Measurements from ENCODE around the gene ATP2B2. TPM values are rescaled to one million over a fixed set of nuclear protein-coding genes. Genes with fewer than 3 reads are reported as not detected.

ATP2B2 gene
- total and polyA plus RNA-seq, 9 of the 15 experiments (the other 6 are each of a cell fraction or from before 2014, with no cell fraction given), result 0.06 TPM; not detected in 8

GRCh38 chr3:10400749-10401495 is 104.5 kb downstream of the ATP2B2 start:
- Histone ChIP-seq H3K4me1 (replicated peaks in 1 of 2; ENCODE audit: control insufficient read depth in 2 of 2, insufficient read depth in 2 of 2, low read length in 2 of 2) (no peaks in the 10 kb centered on the region), H3K27me3 (ENCODE audit: control insufficient read depth in 2 of 2, insufficient read depth in 2 of 2, low read length in 2 of 2) (peaks cover 23 to 83% of the 10 kb centered on the region in 2 experiments; a peak in 4 of 5 replicates), H3K9ac (ENCODE audit: insufficient read depth in 1 of 2, low read depth in 2 of 2, low read length in 2 of 2) (no peak overlapping the region), H3K9me3 (replicated peaks; ENCODE audit: control insufficient read depth, insufficient read depth, low read depth, low read length) (no peaks in the 10 kb centered on the region), H3K36me3 (ENCODE audit: control insufficient read depth, insufficient read depth, low read length) (no peaks in the 10 kb centered on the region), H4K20me1 (replicated peaks; ENCODE audit: control insufficient read depth, insufficient read depth, low read length) (peaks cover 4% of the 10 kb centered on the region; the same call in 1 of the 2 replicates), H3K4me3 (no peak overlapping the region), H3K9me1 (ENCODE audit: control insufficient read depth, insufficient read depth, low read length) (no peaks in the 10 kb centered on the region), H2AFZ (ENCODE audit: low read depth, low read length) (no peak overlapping the region), H3K27ac (ENCODE audit: extremely low read depth, low read depth, low read length) (no peak overlapping the region), H3K79me2 (ENCODE audit: control insufficient read depth, insufficient read depth, low read length) (no peaks in the 10 kb centered on the region), H3K4me2 (ENCODE audit: insufficient read depth, low read length) (no peak overlapping the region)
- no TSS peak for BruUV-seq (replicated peaks)
- no peak for DNase-seq (ENCODE audit: extremely low read depth in 1 of 4, low spot score in 3 of 4)
- ChIA-PET POLR2A (interaction anchor here (1.1 kb wide), 1 partner anchor 8 kb away, joined by 3 read pairs; no protein-coding TSS in a partner anchor), CTCF (ENCODE audit: low intra/inter-chr PET ratio) (no interaction called here)
- TF ChIP-seq HMBOX1 (IDR thresholded peaks at IDR 0.05), result no peak
- no peak for FAIRE-seq
- 1% methylated on average over 12 of the region's 12 CpGs for WGBS (ENCODE audit: insufficient coverage, low coverage, missing lambda C conversion rate)
- no peak for ATAC-seq
- in situ Hi-C loops (cut with MboI) (no loop called here), intact Hi-C loops (cut with micrococcal nuclease) (no loop called here)

- no peak for DNase-seq (ENCODE audit: extremely low read depth in 1 of 4, low spot score in 3 of 4)
- H3K9ac ChIP-seq (ENCODE audit: insufficient read depth in 1 of 2, low read depth in 2 of 2, low read length in 2 of 2), result no peak overlapping the region
- no TSS peak for BruUV-seq (replicated peaks)
- H3K27ac ChIP-seq (ENCODE audit: extremely low read depth, low read depth, low read length), result no peak overlapping the region
- peaks cover 23 to 88% of the 10 kb centered on the region in 2 experiments; a peak in 4 of 5 replicates for H3K27me3 ChIP-seq (ENCODE audit: control insufficient read depth in 2 of 2, insufficient read depth in 2 of 2, low read length in 2 of 2)
- no peaks in the 10 kb centered on the region for H3K36me3 ChIP-seq (ENCODE audit: control insufficient read depth, insufficient read depth, low read length)
- TF ChIP-seq ZSCAN32 (CRISPR knock-in tag; IDR thresholded peaks at IDR 0.05), result no peak
- TF ChIP-seq ZNF79 (CRISPR knock-in tag; IDR thresholded peaks at IDR 0.05; ENCODE audit: low read depth), result no peak
- no peak for TF ChIP-seq GTF2E2 (tag; IDR thresholded peaks at IDR 0.05)
- TF ChIP-seq ZNF511 (CRISPR knock-in tag; IDR thresholded peaks at IDR 0.05), result peak; percentile 28; the same call in 1 of the 2 replicates
- CTCF ChIA-PET (ENCODE audit: low intra/inter-chr PET ratio), result no interaction called here
- 3% methylated on average over 8 of the region's 8 CpGs for WGBS (ENCODE audit: insufficient coverage, low coverage, missing lambda C conversion rate)
- FAIRE-seq, result peak; percentile 26
- no peaks in the 10 kb centered on the region for H3K79me2 ChIP-seq (ENCODE audit: control insufficient read depth, insufficient read depth, low read length)
- in situ Hi-C loops (cut with MboI) (no loop called here), intact Hi-C loops (cut with micrococcal nuclease) (no loop called here)
- no peak overlapping the region for H3K4me2 ChIP-seq (ENCODE audit: insufficient read depth, low read length)
- H3K9me3 ChIP-seq (replicated peaks; ENCODE audit: control insufficient read depth, insufficient read depth, low read depth, low read length), result no peaks in the 10 kb centered on the region
- H3K4me1 ChIP-seq (replicated peaks in 1 of 2; ENCODE audit: control insufficient read depth in 2 of 2, insufficient read depth in 2 of 2, low read length in 2 of 2), result no peaks in the 10 kb centered on the region
- no peaks in the 10 kb centered on the region for H3K9me1 ChIP-seq (ENCODE audit: control insufficient read depth, insufficient read depth, low read length)
- POLR2A ChIA-PET, result interaction anchor here (0.5 to 1.1 kb wide), 5 partner anchors 9 to 80 kb away, joined by 3 read pairs; no protein-coding TSS in a partner anchor
- no peak for ATAC-seq
- no peak overlapping the region for H2AFZ ChIP-seq (ENCODE audit: low read depth, low read length)
- H4K20me1 ChIP-seq (replicated peaks; ENCODE audit: control insufficient read depth, insufficient read depth, low read length), result peaks cover 4% of the 10 kb centered on the region; the same call in 1 of the 2 replicates
- no peak overlapping the region for H3K4me3 ChIP-seq
Measured at GRCh38 chr3:10400050-10400748, 105.2 kb downstream of the ATP2B2 start.
